ENCODE measurements around the gene PTBP3.

GRCh38 chr9:112258106-112258505, 75.3 kb downstream of the PTBP3 start:
- TF ChIP-seq GATA2 (IDR thresholded peaks at IDR 0.05; ENCODE audit: low read depth, low read length) (no peak), GATA3 (IDR thresholded peaks at IDR 0.05; ENCODE audit: low read depth, low read length) (no peak)

Measured in SH-SY5Y (cell line).